SW480 (cell line): ENCODE measurements around the gene ANO6.
"Not testable (repeated sequence)": the region's sequence is repeated elsewhere in the genome, so short reads cannot be mapped to it uniquely, and the experiment has no call there.

ENCODE experiments used
- DNase-seq: peaks from one replicate; pipeline ENCODE4 v3.0.0-alpha.2; 2016; ENCODE audit warnings: low spot score

ANO6 gene, protein sequence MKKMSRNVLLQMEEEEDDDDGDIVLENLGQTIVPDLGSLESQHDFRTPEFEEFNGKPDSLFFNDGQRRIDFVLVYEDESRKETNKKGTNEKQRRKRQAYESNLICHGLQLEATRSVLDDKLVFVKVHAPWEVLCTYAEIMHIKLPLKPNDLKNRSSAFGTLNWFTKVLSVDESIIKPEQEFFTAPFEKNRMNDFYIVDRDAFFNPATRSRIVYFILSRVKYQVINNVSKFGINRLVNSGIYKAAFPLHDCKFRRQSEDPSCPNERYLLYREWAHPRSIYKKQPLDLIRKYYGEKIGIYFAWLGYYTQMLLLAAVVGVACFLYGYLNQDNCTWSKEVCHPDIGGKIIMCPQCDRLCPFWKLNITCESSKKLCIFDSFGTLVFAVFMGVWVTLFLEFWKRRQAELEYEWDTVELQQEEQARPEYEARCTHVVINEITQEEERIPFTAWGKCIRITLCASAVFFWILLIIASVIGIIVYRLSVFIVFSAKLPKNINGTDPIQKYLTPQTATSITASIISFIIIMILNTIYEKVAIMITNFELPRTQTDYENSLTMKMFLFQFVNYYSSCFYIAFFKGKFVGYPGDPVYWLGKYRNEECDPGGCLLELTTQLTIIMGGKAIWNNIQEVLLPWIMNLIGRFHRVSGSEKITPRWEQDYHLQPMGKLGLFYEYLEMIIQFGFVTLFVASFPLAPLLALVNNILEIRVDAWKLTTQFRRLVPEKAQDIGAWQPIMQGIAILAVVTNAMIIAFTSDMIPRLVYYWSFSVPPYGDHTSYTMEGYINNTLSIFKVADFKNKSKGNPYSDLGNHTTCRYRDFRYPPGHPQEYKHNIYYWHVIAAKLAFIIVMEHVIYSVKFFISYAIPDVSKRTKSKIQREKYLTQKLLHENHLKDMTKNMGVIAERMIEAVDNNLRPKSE

DNA sequence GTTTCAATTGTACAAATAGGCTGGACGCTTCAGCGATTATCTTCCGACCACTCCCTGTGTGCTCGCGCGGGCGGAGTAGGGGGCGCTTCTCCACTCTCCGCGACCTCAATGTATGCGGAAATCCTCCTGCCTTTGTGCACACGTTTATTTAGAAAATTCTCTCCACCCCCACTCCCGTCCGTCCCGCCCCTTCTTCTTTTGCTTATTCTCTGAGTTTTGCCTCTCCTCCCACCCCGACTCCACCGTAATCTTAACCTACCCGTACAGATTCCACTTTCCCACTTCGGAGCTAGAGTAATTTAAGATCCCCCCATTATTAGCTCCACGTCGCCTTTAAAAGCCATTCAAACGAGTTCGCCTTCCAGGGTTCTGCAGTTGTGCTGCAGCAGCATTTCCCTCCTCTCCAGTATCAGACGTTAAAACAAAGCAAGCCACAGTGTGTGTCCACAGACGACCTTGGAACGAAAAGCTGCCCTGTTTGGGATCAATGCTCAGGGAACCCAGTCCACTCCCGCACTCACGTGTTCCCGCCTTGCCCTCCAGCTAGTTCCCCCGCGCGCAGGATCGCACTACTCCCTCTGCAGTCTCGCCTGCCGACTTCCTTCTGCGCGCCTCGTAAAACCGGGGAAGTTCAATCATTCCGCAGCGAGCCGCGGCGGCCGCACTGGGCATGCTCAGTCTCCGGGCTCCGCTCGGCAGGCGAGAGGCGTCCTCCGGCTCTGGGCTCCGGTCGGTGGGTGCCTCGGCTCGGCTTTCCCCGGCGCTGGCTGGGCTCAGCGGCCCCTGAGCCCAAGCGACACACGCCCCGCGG is at the start of gene ANO6:
ANO6 (plus strand) TSS at position 677 of the 811 bp plus-strand sequence. CDS start 227 bp downstream, outside the sequence.
- DNase-seq, result peak; percentile 94

DNA sequence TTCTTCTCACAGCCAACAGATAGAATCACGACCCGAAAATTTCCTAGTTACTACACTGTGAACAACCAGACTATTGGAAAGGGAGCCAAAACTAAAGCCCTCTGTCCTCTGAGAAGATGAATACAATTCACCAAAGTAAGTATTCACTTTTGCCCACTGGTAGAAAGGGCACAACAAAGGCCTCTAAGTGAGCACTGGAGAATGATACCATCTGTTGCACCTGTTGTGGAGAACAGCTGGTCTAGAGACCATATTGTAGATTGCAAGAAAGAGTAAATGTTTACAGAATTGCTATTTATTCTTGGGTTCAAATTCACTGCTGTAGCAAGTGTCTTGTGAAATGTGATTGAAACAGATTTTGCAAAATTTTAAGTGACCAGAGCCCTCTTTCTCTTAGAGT is 46.9 kb upstream of the ANO6 start:
- DNase-seq, result no peak

DNA sequence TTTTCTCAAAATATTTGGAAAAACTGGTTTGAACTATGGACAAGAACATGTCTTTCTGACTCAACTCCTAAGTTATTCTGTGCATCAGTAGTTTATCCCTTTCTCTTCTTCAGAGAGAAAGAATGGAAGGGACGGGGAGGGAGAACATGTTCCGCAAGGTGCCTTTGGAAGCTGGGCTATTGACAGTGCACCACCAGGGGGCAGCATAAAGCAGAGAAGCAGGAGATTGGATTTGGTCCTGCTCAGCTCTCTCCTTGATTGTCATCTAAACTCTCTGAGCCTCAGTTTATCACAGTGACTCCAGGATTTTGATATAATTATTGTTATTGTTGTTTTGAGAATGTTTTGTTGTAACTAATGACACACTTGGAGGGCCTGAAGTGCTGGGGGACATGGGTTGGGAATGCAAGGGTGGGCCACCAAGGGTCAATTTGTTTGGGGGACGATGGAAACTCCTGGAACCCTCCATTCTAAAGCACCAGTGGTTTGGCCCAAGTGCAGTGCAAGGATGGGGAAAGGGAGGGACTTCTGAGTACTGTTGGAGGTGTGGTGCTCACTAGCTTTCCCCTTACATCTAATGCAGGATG is 45.3 kb upstream of the ANO6 start:
- DNase-seq, result peak; percentile 55

DNA sequence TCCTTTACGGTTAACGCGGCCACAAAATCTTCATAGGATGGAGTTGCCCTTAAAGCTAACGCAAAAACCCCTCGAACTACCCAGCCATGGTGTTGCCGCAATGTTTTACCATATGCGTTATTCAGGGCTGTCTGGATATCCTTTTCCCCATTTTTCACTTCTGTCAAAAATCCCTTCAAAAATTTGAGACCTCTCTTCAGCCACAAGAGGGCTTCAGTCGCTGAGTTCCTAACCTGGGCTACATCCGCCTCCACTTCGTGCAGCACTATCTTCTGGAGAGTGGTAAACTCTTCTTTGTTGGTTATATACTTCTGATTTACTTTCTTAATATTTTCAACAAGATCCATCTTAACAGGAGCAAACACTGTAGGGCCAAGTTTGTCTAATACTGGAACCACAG is 42.6 kb upstream of the ANO6 start:
- not testable (repeated sequence) for DNase-seq

DNA sequence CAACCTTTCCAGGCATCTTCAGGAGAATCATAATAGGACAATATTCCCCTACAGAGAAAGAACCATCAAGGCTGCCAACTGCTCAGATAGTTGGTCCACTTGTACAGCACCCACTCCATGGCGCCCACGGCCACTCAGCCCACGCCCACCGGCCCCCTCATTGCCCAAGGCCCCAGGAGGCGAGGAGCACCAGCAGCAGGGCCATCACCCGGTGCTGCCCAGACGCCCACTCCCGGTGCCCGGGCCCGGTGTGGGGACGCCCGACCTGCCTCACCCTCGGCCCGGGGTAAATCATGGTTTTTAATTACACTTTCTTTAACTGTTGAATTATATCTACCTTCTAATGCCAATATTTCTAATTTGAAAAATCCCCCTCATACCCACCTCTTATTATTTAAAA is 41.3 kb upstream of the ANO6 start:
- DNase-seq, result no peak

DNA sequence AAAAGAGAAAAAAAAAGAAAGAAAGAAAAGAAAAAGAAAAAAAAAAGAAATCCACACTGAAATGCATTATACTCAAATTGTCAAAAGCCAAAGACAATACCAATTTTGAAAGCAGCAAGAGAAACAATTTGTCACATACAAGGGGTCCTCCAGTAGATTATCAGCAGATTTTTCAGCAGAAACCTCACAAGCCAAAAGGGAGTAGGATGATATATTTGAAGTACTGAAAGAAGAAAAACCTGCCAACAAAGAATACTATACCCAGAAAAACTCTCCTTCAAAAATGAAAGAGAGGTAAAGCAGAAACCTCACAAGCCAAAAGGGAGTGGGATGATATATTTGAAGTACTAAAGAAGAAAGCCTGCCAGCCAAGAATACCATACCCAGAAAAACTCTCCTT is 37.1 kb upstream of the ANO6 start:
- DNase-seq, result no peak

DNA sequence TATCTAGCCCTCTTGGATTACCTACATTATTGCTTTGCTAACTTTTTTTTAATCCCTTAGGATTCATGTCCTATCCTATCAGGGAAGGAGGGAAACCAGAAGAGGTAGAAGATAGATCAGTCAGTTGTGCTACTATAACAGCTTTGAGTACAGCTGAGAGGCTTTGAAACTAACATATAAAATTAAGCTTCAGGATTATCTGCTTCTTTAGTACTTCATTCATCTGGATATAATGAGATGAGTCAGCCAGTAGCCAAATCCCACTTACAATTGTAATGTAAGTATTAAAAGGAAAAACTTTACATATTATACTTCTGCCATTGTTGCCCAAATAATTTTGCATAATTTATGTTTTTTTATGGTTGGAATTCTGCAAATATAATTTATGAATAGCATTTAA is 33.4 kb upstream of the ANO6 start:
- DNase-seq, result no peak

DNA sequence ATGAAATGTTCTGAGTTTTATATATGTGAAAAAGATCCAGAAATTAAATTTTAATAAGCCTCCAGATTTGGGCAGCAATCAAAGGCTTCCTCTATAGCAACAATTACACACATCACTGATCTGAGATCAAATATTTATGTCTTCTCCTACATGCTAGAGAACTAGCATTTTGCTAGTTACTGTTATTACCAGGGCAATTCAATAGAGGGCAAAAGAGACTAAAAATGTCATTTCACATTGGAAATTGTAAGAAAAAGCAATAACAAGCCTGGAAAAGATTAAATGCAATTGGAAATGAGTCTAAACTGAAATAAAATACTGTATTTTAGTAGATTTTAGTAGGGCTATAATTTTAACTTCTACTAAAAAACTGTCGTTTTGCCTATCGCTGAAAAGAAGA is 32.6 kb upstream of the ANO6 start:
- no peak for DNase-seq

DNA sequence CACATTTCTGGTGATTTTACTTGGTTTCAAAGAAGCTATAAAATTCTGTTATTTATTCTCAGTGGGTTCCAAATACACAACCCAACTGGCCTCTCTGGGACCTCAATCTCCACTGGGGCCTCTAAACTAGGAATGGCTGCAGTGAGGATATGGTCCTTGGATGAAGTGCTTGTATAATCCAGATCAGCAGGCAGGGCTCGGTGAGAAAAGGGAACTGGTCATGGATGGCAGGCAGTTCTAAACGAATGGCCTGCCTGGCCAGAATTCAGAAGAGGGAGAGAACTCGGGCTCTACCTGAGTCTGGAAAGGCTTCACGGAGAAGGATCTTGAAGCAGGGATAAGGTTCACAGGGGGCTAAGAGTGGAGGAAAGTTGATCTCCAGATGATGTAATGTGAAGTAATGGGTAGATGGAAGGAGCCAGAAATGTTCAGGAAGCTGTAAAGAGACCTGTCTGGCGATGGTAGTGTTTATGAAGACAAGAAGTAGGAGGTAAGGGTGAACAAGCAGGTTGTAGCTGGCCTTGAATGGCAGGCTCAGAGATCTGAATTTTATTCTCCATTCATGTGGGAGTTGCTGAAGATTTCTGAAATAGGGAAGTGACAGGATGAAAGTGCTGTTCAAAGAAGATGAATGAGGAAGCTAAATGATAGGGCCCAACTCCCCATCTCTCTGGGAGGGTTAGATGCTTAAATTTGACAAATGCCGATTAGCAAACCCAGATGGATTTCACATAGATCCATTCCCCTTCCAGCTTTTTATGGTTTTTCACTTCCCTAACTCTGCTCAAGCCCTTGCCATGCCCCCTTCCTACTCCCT is 31.5 kb upstream of the ANO6 start:
- DNase-seq, result no peak

DNA sequence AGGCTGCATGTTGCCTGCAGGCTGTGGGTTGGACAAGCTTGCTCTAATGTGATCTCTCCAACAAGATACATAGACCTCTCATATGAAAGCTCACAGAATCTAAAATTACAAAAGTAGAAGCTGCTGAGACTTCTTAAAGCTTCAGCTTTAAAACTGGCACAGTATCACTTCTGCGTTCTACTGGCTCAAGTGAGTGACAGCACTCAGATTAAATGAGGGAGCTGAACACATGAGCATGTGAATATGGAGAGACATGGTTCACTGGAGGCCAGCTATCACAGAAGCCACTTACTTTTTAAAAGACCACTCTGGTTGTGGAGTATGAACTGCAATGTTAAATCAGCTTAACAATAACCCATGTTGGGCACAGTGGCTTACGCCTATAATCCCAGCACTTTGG is 29.1 kb upstream of the ANO6 start:
- no peak for DNase-seq

DNA sequence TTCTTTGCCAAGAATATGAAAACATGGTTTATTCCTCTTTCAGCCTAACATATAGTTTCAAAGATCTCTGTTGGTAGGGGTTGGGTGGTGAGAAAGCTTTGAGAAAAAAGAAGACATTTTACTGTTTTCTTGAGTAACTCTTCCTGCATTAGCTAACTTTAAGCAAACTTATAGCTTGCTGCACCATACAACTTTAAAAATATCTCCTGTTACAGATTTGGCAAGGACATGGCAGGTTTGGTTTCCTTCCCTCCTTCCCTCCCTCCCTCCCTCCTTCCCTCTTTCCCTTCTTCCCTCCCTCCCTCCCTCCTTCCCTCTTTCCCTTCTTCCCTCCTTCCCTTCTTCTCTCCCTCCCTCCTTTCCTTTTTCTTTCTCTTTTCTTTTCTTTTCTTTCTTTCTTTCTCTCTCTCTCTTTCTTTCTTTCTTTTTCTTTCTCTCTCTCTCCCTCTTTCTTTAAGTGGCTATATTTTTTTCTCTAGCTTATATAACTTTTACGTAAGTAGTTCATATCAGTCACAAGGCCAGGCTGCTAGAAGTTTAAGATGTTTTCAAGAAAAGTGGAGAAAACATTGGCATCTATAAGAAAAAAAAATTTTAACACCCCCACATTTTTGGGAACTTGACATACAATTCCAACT is 26.0 kb upstream of the ANO6 start:
- DNase-seq, result no peak

DNA sequence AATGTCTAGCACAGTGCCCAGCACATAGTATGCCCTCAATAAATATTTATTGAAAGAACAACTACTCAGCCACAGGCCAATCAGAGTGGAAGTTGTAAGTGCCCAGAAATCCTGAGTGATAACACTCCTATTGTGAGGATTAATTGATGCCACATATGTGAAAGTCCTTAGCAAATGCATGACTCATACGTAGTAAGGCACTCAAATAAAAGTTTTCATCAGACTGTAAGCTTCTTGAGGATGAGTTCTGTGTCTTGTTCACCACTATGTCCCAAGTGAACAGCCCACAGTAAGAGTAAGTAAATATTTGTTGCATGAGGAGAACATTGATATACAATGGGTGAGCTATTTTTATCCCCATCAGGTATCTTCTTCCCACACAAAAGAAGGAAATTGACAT is 24.7 kb upstream of the ANO6 start:
- no peak for DNase-seq

DNA sequence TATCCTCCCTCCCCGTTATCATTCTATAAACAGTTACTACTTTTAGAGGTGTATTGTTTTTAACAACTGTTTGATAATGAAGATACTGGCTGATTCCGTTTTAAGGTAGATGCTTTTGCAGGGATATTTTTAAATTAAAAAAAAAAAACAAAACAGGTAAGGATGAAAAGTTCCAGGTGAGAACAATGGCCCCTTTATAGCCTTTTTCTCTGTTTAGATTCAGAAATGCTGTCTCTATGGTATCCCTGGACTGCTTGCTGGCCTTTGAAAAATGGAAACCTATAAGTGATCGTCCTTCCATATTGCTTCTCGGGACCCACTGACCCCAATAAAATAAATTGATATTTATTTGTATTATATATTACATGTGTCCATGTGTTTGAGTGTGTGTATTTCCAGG is 23.2 kb upstream of the ANO6 start:
- no peak for DNase-seq

DNA sequence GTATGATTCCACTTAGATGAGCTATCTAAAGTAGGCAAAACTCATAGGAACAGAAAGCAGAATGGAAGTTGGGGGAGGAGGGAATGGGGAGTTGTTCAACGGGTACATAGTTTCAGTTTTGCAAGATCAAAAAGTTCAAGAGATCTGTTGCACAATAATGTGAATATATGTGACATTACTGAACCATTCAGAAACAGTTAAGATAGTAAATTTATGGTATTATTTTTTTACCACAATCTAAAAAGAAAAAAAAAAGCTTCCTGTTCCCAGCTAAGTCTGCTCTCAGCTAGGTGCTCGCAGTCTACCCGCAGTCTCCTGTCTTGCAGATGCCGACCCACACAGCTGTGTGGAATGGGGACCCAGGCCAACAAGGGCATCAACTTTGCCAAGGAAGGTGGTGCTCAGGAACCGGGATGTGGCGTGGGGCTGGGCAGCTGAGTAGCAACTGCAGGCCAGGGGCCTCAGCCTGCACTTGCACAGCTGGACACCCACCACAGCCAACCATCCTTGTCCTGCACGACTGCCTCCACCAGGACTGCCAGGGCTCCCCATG is 15.3 kb upstream of the ANO6 start:
- DNase-seq, result no peak

DNA sequence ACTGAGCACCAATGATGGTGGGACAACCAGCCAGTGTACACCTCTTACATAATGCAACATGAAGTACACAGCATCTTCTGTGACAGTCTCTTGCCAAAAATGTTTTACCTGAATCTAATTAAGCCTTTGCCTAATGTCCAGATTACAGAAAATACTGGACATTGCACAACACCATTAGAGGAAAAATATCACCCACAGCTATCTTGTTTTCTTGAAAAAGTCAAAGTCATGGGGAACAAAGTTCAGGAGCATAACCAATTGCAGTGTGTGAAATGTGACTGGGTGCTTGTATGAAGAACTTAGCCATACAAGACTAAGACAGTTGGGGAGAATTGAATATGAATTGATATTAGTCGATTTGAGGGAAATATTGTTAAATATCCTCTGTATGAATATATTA is 12.1 kb upstream of the ANO6 start:
- no peak for DNase-seq

DNA sequence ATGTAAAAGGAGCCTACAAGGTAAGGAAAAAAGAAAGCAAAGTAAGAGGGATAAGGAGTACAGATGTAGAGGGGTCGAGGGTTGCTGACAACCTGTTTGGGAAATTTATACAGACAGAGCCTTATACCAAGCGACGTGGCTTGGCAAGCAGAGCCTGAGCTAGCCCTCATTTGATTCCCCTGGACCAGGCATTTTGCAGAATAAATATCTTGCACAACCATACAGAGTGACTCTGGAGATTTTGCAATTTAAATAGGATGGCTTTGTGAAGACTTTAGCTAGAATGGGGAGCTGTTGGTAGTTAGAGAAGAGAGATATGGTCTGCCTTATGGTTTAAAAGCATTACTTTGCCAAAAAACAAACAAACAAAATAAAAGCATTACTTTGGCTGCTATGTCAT is 11.1 kb upstream of the ANO6 start:
- no peak for DNase-seq

DNA sequence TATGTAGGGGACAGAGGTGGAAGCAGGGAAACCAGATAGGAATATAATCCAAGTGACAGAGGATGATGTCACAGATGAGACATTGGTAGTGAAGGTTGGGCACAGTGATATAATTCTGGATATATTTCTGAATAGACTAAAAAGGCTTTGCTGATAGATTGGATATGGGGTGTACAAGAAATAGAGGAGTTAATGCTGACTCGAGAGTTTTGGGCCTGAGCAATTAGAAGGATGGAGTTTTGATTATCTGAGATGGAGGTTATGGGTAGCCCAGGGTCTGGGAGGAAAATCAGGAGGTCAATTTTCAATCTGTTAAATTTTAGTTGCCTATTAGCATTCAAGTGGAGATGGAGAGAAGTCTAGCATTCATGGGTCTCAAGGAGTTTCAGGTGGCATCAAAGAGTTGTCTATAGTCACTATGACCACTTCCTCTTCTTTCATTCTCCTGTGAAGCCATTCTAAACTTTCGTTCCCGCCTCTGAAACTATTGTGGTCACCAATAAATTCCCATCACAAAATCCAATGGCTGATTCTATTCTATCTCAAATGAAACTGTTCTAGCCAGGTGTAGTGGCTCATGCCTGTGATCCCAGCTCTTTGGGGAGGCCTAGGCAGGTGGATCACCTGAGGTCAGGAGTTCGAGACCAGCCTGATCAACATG is 10.6 kb upstream of the ANO6 start:
- DNase-seq, result no peak

DNA sequence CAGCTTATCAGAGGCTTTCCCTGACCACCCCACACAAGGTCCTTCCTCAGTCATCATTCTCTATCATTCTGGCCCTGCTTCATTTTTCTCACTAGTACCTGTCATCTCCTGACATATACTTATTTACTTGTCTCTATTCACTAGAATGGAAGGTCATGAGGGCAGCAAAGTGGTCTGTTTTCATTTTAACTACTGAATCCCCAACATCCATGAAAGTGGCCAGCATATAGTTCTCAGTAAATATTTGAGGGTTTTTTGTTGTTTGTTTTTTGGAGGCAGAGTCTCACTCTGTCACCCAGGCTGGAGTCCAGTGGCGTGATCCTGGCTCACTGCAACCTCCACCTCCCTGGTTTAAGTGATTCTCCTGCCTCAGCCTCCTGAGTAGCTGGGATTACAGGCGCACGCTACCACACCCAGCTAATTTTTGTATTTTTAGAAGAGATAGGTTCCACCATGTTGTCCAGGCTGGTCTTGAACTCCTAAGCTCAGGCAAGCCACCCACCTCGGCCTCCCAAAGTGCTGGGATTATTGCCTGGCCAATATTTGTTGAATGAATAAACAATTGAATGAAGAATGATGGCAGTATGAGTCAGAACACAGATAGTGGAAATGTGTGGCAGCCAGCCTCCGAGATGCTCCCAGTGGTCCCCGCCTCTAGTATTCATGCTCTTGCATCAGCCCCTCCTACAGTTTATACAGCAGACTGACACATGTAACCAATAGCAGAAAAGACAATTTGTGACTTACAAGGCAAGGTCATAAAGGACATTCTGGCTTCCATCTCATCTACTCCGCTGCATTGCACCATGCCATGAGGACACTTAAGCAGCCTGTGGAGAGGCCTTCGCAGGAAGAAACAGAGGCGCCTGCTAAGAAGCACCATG is 7.0 kb upstream of the ANO6 start:
- no peak for DNase-seq

DNA sequence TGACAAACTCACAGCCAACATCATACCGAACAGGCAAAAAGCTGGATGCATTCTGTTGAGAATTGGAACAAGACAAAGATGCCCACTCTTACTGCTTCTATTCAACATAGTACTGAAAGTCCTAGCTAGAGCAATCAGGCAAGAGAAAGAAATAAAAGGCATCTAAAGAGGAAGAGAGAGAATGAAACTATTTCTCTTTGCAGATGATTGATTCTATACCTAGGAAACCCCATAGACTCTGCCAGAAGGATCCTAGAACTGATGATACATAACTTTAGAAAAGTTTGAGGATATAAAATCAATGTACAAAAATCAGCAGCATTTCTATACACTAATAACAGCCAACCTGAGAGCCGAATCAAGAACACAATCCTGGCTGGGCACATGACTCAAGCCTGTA is 6.1 kb upstream of the ANO6 start:
- DNase-seq, result no peak
